GM13977 (cell line): ENCODE data around the gene PAX8.
A peak's percentile ranks its signal among the peaks of the same experiment; 100 is the strongest.

Experiments used
- DNase-seq: peaks from one replicate; pipeline ENCODE4 v3.0.0; 2012; ENCODE audit warnings: low spot score
- in situ Hi-C: fragments of 300-500 bp; cut with MboI; formaldehyde crosslinking; loops from one replicate; pipeline ENCODE4 v1.12.0; 2022; ENCODE audit warnings: low sequenced_read_pairs, low pct_unique_long_range_greater_than_20kb, mixed read lengths, inconsistent platforms; ENCODE audit not compliant: unreplicated experiment
- TF ChIP-seq, protein P1 (sequence below): IDR thresholded peaks from 2 replicates; pipeline ENCODE4 v1.5.1; 2012; ENCODE audit warnings: mild to moderate bottlenecking, control low read depth; ENCODE audit not compliant: insufficient read depth; ENCODE audit errors: extremely low read depth, missing control alignments

Gene PAX8

DNA sequence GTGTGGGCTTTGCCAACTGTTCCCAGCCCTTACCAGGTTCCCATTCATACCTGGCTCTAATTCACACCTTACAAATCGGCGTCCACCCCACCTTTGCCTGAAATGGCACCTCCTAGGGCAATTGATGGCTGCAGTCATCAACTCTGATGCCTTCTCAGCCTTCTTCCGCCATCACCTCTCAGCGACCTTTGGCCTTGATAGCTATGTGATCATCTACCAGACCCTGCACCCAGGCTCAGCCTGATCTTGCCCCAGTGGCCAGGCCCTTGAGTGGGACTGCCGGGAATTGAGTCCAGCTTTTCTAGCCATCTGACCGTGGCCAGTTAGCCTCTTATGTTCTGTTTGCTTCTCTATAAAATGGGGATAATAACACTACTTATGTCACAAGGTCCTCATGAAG lies 72.5 kb downstream of the PAX8 start:
- no peak for DNase-seq
- TF ChIP-seq, protein P1, sequence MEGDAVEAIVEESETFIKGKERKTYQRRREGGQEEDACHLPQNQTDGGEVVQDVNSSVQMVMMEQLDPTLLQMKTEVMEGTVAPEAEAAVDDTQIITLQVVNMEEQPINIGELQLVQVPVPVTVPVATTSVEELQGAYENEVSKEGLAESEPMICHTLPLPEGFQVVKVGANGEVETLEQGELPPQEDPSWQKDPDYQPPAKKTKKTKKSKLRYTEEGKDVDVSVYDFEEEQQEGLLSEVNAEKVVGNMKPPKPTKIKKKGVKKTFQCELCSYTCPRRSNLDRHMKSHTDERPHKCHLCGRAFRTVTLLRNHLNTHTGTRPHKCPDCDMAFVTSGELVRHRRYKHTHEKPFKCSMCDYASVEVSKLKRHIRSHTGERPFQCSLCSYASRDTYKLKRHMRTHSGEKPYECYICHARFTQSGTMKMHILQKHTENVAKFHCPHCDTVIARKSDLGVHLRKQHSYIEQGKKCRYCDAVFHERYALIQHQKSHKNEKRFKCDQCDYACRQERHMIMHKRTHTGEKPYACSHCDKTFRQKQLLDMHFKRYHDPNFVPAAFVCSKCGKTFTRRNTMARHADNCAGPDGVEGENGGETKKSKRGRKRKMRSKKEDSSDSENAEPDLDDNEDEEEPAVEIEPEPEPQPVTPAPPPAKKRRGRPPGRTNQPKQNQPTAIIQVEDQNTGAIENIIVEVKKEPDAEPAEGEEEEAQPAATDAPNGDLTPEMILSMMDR = no peak
- in situ Hi-C loops = loop anchor here (10.0 kb wide), 1 partner anchor 121 kb away; no protein-coding TSS in a partner anchor

DNA sequence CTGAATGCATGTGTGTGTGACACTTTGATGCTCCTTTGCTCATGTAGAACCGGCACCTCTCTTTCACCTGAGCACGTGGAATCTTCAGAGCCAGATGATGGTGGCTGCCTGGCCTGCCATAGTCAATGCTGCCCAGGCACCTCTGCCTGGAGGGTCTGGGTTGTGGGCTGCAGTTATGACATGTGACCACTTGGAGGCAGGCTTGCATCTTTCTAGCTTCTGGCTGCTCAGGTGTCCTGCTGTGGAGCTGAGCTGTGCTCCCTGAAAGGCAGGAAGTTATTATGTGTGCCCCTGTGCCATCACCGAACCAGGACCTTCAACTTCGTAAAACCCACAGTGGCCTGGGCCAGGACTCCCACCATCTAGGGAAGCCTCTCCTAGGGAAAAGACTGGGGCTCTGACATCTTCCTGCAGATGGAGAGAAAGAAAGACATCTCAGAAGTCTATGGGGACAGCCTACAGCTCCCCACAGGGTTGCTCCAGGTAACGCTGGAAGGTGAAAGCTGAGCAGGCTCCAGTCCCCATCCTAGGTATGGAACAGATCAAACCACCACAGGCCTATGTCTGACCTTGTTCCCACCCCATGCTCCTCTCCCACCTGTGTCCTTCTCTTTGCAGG lies 74.7 kb downstream of the PAX8 start:
- in situ Hi-C loops = loop anchor here (10.0 kb wide), 1 partner anchor 119 kb away; no protein-coding TSS in a partner anchor

DNA sequence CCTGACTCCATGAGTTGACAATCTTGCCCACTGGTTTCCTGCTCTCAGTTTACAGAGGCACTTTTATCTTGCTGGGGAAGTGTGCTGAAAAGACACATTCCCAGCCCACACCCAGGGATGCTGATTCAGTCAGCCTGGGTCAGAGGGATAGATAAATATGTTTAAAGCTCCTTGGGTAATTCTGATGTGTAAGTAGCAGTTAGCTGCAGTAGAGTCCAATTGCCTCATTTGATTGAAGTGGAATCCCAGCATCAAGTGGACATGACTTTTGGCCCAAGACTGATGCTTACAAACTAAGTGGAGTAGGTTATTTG lies 75.5 kb downstream of the PAX8 start:
- TF ChIP-seq, protein P1 = no peak
- in situ Hi-C loops = loop anchor here (10.0 kb wide), 1 partner anchor 118 kb away; no protein-coding TSS in a partner anchor
- no peak for DNase-seq

More for the DNA sequence above, 74.7 kb downstream of the PAX8 start:
- peak; percentile 85 for DNase-seq
- TF ChIP-seq, protein P1 = peak; percentile 86

DNA sequence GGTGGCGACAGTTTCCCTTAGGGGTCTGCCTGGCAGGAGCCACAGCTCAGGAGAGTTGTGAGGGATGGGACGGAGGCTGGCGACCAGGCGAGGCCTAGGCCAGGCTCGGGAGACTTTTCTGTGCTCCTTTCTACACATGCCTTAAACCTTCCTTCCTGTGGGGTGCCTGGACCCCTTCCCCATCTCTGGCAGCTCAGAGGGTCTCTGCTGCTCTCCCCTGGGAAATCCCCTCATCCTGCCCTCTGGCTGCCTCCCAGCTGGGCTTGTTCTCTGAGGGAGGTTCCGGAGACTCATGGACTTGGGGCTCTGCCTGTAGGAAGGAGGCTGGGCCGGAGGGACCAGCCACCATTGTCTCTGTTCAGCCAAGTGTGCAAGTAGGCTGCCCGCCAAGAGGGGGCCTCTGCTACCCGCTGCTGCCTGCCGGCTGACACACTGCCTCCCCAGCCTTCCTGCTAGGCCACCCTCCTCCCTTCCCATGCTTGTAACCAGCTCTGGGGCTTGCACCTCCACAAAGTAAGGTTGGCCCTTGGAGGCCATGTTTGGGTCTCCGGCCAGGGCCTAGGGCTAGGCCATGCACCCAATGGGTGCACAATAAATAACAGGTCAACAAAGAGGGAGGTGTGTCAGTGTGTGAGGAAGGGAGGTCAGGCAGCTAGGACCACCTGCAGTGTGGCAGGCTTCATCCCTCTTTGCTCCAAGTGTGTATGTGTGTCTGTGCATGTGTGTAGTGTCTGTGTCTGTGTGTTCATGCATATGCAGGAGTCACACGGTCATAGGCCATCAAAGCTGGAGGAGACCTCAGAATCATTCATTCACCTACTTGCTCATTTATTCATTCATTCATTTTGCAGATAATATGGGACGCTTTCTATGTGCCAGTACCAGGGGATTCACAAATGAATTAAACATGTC lies 76.2 kb downstream of the PAX8 start:
- TF ChIP-seq, protein P1 = no peak
- DNase-seq = no peak
- in situ Hi-C loops = loop anchor here (10.0 kb wide), 1 partner anchor 118 kb away; no protein-coding TSS in a partner anchor

- TF ChIP-seq, protein P1 = no peak
- DNase-seq = no peak
- in situ Hi-C loops = loop anchor here (10.0 kb wide), 1 partner anchor 117 kb away; no protein-coding TSS in a partner anchor
These were observed 77.0 kb downstream of the PAX8 start for GRCh38 chr2:113201496-113202304.
